HG02759 (cell line): ENCODE data around the gene SLC1A2.

Experiments
- ATAC-seq: cut with Tn5 transposase; IDR thresholded peaks from one replicate; pipeline ENCODE4 v1.9.1; 2021; ENCODE audit warnings: mild to moderate bottlenecking, moderate library complexity; ENCODE audit not compliant: unreplicated experiment

Gene SLC1A2

DNA sequence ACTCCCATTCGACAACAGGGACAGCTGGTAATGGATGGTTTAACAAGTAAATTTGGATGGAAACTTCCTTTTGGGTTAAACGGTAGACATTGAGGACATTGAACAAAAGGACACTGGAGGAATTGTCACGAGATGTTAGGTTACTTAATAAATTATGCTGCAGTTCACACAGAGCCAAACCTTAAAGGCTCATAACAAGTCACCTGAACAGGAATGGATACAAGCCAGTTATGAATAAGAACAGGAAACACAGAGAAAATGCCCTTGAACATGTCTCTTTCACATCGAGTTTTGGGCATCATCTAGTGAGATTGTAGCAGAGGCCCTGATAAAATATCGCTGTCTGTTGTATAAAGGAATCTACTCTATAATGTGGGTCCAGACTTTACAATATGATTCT, 214.7 kb downstream of the SLC1A2 start:
- no peak for ATAC-seq
